Cortex of kidney (tissue), 1 donor: ENCODE results near the gene DRC7.
"Not testable (repeated sequence)": the region's sequence is repeated elsewhere in the genome, so short reads cannot be mapped to it uniquely, and the experiment has no call there.

Source experiments
- DNase-seq: peaks from one replicate; lab custom pipeline; 2025; lab: John Stamatoyannopoulos, UW

The DRC7 gene

DNA sequence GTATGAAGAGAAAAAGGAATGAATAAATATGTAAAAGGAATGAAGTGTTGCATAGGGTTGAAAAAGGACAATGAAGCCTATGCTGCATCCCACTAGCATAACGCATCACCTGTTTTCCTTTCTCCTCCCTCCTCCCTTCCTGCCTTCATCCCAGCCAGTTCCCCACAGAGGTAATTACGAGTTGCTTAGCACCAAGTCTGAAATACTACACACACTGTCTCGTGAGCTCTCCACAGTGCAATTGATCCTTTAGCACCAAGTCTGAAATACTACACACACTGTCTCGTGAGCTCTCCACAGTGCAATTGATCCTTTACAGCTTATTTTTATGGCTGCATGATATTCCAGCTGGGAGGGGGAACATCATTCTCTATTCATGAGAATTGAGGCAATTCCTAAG is 1.1 kb upstream of the DRC7 start:
- DNase-seq = no peak

DNA sequence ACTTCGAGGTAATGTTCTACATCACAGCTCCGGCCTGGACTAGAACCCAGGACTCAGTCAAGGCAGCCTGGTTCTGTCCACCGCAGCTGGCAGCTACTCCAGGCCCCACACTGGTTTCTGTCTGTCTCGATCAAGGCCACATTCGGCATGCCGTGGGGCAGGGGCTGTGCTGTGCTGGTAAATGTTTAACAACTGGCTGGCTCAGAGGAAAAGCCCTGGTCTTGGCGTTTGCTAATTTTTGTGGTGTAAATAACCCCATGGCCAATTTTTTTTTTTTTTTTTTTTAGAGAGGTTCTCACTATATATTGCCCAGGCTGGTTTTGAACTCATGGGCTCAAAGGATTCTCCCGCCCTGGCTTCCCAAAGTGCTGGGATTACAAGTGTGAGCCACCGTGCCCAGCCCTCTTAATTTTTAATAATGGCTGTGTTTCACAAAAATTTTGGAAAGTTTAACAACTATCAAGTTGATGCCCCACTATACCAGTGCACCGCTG is 328 bp upstream of the DRC7 start:
- DNase-seq = no peak

DNA sequence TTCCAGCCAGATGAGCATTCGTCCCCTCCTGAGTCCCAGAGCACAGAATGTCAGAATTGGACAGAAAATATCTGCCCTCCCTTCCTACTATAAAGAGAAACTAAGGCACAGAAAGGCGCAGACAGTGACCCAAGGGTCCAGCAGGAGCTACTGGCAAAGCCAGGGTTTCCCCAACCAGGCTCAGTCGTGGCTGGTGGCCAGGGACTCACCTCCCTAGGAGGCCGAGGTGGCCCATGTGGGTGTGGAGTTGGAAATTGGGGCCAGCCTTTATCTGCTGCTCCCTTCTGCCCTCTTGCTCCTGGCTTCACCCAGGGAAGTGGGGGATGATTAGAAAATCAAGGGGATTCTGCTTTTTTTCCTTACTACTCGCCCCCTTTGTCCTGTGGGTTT is 1.1 kb downstream of the DRC7 start:
- no peak for DNase-seq

DNA sequence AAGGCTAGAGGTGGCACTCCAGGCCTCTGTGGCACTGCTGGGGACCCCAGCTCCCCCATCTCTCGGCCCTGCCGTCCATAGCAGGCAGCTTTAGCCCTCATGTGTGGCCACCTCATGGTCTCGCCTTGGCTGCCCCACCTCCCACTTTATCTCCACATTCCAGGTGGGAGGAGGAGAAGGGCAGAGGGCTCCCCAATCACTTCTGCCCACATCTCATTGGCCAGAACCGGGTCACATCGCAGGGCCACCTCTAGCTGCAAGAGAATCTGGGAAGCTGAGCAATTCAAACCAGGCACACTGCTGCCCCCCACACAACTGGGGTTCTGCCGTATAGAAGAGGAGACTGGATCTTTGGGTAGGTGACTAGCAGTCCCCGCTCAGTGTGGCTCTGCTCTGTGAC is 1.6 kb downstream of the DRC7 start:
- no peak for DNase-seq

DNA sequence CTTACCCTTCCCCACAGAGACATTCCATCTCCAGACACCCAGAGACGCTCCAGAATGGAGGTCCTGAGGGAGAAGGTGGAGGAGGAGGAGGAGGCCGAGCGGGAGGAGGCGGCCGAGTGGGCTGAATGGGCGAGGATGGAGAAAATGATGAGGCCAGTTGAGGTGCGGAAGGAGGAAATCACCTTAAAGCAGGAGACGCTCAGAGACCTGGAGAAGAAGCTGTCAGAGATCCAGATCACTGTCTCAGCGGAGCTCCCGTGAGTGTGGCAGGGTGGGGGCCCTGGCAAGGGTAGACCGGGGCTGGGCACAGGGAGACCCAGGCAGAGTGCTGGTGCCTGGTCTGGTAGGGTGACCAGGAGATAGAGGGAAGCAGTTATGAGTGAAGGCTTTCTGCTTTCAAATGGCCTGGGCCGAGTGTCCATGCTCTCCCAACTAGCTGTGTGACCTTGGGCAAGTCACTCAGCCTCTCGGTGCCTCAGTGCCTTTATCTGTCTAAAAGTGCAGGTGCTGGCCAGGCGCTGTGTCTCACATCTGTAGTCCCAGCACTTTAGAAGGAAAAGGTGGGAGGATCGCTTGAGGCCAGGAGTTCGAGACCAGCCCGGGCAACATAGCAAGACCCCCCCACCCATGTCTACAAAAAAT is 3.4 kb downstream of the DRC7 start:
- DNase-seq = no peak

DNA sequence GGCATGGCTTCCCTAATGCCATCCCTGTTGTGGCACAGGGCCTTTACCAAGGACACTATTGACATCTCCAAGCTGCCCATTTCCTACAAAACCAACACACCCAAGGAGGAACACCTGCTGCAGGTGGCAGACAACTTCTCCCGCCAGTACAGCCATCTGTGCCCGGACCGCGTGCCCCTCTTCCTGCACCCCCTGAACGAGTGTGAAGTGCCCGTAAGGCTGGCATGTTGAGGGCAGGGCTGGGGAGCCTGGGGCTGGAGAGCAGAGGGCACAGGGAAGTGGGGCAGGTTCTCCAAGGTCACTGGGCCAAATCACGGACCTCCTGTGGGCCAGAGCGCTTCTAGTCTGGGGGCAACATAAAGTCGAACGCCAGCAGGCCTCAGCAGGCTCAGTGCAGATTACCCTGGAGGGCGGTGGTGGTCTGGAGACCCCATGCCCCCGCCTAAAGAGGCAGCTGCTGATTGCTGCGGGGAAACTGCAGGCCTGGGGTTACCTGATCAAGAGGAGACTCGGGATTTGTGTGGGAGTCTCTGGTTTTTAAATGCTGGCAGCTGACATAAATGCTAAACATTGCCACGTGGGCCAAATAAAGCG is 4.3 kb downstream of the DRC7 start:
- DNase-seq = no peak

DNA sequence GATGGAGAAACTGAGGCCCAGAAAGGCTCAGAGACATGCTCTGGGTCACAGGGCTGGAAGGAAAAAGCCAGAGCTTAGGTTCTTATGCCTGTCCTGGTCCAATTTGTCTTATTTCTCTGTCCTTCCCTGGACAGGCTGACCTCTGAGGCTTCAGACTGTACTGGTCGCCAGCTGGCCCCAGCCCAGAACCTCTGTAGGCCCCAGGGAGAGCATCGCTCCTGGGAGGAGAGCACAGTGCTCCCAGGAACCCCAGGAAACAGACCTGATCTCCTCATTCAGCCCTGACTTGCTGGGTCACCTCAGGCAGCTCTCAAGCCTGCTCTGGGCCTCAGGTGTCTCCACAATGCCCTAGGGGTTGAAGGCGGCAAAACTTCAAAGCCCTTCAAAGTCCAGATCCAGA is 4.9 kb downstream of the DRC7 start:
- no peak for DNase-seq

DNA sequence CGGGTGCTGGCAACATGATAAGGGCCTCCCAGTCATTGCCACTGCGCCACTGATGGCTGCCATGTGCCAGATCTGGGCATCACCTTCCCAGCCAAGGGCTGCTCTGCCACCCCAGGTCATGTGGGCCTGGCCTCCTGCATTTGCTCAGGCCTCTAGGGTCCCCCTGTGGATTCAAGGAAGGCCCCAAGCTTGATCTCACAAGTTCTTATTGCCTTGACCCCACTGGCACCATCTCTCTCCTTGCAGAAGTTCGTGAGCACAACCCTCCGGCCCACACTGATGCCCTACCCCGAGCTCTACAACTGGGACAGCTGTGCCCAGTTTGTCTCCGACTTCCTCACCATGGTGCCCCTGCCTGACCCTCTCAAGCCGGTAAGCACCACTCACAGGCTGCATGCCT is 5.3 kb downstream of the DRC7 start:
- no peak for DNase-seq

DNA sequence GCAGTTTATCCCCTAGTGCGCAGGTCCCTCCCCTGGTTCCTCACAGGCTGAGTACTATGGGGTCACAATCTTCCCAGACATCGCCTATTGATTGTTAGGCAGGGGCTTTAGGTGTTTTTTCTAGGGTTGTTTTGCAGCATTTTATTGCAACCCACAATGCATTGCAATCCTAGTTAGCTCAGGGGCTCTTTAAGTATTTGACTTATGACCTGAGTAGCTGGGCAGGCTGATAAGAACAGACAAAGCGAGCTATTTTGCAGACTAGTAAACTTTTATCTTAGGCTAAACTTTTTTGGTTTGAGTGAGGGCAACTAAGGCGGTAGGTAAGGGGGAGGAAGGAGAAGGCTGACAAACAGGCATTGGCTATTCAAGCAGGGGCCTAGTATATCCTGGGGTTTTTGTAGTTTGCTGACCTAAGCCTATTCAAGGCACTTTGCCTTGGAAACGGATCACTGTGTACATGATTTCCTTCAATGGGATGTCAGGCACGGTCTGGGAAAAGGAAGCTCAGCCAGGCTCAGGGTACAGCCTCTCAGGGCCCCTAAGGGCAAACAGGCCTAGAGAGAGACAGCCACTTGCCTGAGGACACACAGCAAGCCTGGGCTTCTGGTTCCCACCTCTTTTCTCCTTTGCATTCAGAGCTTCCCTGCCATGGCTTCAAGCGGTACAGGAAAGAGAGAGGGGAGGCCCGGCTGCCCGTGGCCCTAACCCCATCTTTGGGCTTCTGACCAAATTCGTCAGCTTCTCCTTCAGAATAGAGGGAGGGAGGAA is 6.4 kb downstream of the DRC7 start:
- no peak for DNase-seq

DNA sequence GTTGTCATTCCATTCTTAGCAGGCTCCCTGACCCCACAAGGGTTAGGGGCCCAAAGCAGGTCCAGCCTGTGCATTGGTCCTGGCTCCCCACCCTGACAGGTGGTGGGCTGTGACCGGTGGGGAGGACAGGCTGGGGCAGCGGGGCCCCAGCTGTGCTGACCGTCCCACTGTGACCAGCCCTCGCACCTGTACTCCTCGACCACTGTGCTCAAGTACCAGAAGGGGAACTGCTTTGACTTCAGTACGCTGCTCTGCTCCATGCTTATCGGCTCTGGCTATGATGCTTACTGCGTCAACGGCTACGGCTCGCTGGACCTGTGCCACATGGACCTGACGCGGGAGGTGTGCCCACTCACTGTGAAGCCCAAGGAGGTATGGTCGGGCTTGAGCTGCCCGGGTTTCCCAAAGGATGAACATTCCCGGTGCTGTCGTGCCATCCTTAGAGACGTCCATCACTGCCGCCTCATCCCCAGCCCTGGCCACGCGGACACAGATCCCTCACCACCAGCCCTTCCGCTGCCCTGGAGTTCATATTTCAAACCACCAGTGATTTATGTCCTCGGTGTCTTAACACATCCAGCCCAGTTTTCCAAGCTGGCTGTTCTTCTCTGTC is 7.3 kb downstream of the DRC7 start:
- no peak for DNase-seq

DNA sequence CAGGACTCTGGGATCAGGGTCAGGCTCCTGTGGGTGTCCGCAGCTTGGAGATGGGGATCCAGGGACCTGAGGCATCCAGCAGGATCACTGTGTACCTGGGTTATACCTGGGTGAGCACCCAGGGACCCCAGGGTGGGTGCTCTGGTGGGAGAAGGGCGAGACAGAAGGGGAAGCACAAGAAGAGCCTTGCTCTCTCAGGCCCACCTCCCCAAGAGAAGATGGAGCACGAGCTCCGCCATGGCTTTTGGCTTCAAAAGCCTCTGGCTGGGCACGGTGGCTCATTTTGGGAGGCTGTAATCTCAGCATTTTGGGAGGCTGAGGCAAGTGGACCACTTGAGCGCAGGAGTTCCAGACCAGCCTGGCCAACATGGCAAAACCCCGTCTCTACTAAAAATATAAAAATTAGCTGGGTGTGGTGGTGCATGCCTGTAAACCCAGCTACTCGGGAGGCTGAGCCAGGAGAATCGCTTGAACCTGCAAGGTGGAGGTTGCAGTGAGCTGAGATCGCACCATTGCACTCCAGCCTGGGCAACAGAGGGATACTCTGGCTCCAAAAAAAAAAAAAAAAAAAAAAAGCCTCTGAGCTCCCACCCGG is 8.9 kb downstream of the DRC7 start:
- no peak for DNase-seq

DNA sequence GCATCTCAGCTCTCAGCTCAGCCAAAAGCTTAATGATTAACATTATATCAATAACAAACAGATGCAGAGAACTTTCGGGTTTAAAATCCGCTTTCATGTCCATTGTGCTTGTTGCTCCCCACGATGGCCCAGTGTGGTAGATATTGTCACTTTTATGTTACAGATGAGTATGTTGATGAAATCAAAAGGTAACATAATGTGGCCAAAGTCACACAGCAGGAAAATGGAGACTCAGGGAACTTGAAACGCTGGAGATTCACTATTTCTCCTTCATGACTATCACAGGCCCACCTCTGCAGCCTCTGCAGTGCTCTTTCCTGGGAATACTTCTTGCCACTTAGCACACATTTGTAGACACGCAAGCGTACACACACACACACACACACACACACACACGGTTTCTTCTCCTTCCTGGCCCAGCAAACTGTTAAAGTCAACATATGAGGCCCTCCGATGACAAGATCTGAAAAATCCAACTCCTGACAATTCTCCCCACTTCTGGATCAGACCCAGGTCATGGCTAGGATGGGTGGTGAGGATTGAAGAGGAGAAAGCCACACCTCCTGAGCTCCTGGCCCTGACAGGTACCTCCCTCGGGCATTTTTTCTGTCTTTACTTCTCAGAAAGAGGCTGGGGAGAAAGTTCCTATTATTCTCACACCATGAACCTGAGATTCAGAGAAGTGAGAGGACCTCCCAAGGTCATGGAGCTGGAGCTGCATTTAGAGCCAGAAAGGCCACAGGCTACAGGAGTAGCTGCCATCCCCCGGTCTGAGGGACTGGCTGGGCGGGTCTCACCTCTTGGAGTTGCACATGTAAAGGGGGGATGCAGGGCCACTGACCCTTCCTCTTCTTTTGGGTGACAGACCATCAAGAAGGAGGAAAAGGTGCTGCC is 9.7 kb downstream of the DRC7 start:
- DNase-seq = no peak

DNA sequence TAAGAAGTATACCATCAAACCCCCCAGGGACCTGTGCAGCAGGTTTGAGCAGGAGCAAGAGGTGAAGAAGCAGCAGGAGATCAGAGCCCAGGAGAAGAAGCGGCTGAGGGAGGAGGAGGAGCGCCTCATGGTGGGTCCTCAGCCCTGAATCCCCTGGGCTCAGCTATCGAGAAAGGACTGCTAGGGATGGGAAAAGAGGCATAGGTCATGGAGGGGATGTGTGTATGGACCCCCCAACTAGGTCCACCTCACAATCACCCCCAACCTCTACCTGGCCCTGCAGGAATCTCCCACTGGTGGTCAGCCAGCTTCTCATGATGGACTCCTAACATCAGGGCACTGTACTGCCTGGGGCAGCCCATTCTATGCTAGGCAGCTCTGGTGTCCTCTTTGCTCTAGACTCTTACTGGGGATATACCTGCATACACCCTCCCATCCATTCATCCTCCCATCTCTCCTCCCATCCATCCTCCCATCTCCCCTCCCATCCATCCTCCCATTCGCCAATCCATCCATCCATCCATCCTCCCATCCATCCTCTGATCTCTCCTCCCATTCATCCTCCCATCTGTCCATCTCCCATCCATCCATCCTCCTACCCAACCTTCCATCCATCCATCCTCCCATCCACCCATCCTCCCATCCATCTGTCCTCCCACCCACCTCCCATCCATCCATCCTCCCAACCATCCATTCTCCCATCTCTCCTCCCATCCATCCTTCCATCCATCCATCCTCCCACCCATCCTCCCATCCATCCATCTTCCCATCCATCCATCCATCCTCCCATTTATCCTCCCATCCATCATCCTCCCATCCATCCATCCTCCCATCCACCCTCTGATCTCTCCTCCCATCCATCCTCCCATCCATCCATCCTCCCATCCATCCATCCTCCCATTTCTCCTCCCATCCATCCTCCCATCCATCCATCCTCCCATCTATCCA is 10.6 kb downstream of the DRC7 start:
- DNase-seq = no peak

DNA sequence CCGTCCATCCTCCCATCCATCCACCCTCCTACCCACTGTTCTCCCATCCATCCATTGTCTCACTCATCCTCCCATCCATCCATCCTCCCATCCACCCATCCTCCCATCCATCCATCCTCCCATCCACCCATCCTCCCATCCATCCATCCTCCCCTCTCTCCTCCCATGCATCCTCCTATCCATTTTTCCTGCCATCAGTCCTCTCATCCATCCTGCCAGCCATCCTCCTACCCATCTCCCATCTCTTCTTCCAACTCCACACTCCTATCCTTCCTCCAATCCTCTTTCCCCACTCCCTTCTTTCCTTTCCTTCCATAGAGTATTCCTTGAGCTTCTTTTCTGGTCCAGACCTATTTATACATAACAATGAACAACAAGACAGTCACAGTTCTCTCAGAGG is 12.1 kb downstream of the DRC7 start:
- DNase-seq = no peak

DNA sequence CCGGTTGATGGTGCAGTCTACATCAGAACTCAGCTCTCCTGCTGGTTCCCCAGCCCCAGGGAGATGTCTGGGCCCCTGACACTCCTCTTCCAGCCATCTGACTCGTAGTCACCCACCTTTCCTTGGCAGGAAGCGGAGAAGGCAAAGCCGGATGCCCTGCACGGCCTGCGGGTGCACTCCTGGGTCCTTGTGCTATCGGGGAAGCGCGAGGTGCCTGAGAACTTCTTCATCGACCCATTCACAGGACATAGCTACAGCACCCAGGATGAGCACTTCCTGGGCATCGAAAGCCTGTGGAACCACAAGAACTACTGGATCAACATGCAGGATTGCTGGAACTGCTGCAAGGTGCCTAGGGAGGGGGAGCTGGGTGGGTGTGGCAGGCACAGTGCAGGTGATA is 12.7 kb downstream of the DRC7 start:
- no peak for DNase-seq

DNA sequence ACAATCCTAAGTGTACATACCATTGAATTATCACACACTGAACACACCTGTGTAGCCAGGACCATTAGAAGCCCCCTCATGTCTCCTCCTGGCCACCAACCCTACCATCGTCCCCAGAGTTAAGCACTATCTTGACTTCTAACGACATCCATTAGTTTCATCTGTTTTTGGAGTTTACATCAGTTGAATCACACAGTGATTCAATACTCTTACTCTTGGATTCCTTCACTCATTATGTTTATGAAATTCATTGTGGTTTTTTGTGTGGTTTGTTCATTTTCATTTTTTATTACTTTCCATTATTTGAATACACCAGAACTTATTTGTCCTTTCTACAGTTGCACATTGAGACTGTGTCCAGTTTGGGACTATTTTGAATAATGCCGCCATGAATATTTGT is 13.6 kb downstream of the DRC7 start:
- no peak for DNase-seq

DNA sequence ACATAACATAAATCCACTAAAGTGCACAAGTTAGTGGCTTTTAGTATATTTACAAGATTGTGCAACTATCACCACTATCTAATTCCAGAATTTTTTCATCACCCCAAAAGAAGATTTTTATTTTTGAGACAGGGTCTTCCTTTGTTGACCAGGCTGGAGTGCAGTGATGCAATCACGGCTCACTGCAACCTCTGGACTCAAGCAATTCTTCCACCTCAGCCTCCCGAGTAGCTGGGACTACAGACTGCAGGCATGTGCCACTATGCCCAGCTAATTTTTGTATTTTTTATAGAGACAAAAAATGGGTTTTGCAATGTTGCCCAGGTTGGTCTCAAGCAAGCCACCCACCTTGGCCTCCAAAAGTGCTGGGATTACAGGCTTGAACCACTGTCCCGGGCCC is 15.1 kb downstream of the DRC7 start:
- no peak for DNase-seq

DNA sequence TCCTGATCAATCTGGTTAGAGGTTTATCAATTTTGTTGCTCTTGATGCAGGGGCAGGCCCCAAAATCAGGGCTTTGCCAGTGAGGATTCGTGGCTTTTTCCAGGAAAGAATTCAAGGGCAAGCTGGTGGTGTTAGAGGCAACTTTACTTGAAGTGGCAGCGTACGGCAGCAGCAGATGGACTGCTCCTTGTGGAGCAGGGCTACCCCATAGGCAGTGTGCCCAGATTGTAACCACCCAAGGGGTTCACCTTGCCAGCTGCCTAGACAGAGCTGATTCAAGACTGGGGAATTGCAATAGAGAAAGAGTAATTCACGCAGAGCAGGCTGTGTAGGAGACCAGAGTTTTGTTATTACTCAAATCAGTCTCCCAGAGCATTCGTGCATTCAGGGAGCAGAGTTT is 16.7 kb downstream of the DRC7 start:
- no peak for DNase-seq

DNA sequence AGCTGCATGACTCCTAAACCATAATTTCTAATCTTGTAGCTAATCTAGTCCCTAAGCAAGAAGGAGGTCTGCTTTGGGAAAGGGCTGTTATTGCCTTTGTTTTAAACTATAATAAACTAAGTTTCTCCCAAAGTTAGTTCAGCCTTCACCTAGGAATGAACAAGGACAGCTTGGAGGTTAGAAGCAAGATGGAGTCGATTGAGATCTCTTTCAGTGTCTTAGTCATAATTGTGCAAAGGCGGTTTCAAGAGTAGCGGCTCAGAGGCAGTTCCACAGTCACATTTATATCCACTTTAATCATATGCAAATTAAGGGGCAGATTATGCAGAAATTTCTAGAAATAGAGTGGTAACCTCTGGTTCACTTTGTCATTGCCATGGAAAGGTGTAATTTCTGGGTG is 17.4 kb downstream of the DRC7 start:
- DNase-seq = no peak

DNA sequence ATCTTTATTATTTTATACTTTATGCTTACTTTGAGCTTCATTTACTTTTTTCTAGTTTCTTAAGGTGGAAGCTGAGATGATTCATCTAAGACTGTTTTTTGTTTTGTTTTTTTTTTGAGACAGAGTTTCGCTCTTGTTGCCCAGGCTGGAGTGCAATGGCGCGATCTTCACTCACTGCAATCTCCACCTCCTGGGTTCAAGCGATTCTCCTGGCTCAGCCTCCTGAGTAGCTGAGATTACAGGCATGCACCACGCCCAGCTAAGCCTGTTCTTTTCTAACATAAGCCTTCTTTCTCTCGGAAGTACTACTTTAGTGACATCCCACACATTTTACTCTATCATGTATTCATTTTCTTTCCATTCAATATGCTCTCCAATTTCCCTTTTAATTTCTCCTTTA is 18.0 kb downstream of the DRC7 start:
- not testable (repeated sequence) for DNase-seq
